ENCODE results near the gene VAPA.

Gene VAPA

DNA sequence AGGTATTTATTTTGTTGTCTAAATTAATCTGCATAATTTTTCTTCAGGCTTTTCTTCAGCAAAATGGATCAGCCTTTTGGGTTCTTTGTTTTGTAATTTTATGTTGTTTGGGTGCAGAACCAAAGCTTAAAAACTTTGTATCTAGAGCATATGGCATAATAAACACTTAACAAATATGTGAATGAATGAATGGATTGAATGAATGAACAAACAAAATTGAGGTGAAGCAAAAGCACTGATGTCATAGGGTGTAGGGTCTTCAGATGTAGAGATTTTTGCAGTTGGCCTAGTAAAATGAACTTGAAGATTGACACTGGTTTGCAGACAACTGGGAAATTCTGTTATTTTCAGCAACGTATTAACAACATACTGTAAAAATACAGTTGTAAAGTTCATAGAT, 17.3 kb downstream of the VAPA start:
- H3F3A ChIP-seq (ENCODE audit: low read depth) = no peaks in the 10 kb centered on the region
- H3K9me2 ChIP-seq (replicated peaks; ENCODE audit: low read depth, low read length) = no peaks in the 10 kb centered on the region
- peaks cover 33% of the 10 kb centered on the region for H3K4me1 ChIP-seq (ENCODE audit: insufficient read depth, low read length, poor library complexity, severe bottlenecking)
- no peak overlapping the region for H2AFZ ChIP-seq (ENCODE audit: low read length)
- no peak overlapping the region for H3K9ac ChIP-seq (ENCODE audit: low read depth, low read length, poor library complexity, severe bottlenecking)
- no peaks in the 10 kb centered on the region for H3K9me3 ChIP-seq (ENCODE audit: insufficient read depth, low read depth, low read length)
- no peak overlapping the region for H3K4me3 ChIP-seq (ENCODE audit: low read length, poor library complexity, severe bottlenecking)
- H3K36me3 ChIP-seq (ENCODE audit: insufficient read depth, low read length) = peaks cover 35% of the 10 kb centered on the region
- H3K79me2 ChIP-seq (ENCODE audit: insufficient read depth, low read length) = peaks cover 93% of the 10 kb centered on the region
- no peak overlapping the region for H3K4me2 ChIP-seq (ENCODE audit: low read depth, low read length, poor library complexity, severe bottlenecking)
- no peak for TF ChIP-seq EZH2phosphoT487 (IDR thresholded peaks at IDR 0.05; ENCODE audit: borderline replicate concordance)
- TF ChIP-seq, protein P1, sequence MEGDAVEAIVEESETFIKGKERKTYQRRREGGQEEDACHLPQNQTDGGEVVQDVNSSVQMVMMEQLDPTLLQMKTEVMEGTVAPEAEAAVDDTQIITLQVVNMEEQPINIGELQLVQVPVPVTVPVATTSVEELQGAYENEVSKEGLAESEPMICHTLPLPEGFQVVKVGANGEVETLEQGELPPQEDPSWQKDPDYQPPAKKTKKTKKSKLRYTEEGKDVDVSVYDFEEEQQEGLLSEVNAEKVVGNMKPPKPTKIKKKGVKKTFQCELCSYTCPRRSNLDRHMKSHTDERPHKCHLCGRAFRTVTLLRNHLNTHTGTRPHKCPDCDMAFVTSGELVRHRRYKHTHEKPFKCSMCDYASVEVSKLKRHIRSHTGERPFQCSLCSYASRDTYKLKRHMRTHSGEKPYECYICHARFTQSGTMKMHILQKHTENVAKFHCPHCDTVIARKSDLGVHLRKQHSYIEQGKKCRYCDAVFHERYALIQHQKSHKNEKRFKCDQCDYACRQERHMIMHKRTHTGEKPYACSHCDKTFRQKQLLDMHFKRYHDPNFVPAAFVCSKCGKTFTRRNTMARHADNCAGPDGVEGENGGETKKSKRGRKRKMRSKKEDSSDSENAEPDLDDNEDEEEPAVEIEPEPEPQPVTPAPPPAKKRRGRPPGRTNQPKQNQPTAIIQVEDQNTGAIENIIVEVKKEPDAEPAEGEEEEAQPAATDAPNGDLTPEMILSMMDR (conservative IDR thresholded peaks at IDR 0.05; ENCODE audit: low read length) = no peak
- peaks cover 95% of the 10 kb centered on the region for H4K20me1 ChIP-seq (ENCODE audit: insufficient read depth, low read length, poor library complexity, severe bottlenecking)
- H3K27me3 ChIP-seq (ENCODE audit: insufficient read depth, low read length, poor library complexity, severe bottlenecking) = no peaks in the 10 kb centered on the region

DNA sequence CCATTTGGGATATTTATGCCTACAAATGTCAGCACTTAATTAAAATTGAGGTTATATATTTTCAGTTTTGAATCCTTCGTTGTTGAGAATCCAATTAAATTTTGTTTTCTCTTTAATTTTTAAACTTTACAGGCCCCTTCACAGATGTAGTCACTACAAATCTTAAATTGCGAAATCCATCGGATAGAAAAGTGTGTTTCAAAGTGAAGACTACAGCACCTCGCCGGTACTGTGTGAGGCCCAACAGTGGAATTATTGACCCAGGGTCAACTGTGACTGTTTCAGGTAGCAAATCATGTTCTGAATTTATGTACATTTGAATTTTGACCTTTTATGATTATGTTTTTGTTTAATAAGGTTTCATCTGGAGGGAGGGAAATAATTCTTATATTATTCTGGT, 17.9 kb downstream of the VAPA start:
- H3K9me3 ChIP-seq (ENCODE audit: insufficient read depth, low read depth, low read length) = no peaks in the 10 kb centered on the region
- no peaks in the 10 kb centered on the region for H3K9me2 ChIP-seq (replicated peaks; ENCODE audit: low read depth, low read length)
- no peak overlapping the region for H3K4me3 ChIP-seq (ENCODE audit: low read length, poor library complexity, severe bottlenecking)
- H3K4me2 ChIP-seq (ENCODE audit: low read depth, low read length, poor library complexity, severe bottlenecking) = no peak overlapping the region
- H3F3A ChIP-seq (ENCODE audit: low read depth) = no peaks in the 10 kb centered on the region
- peaks cover 39% of the 10 kb centered on the region for H3K36me3 ChIP-seq (ENCODE audit: insufficient read depth, low read length)
- no peaks in the 10 kb centered on the region for H3K27me3 ChIP-seq (ENCODE audit: insufficient read depth, low read length, poor library complexity, severe bottlenecking)
- peaks cover 91% of the 10 kb centered on the region for H4K20me1 ChIP-seq (ENCODE audit: insufficient read depth, low read length, poor library complexity, severe bottlenecking)
- no peak for TF ChIP-seq EZH2phosphoT487 (IDR thresholded peaks at IDR 0.05; ENCODE audit: borderline replicate concordance)
- TF ChIP-seq, protein P1 (conservative IDR thresholded peaks at IDR 0.05; ENCODE audit: low read length) = no peak
- no peak overlapping the region for H3K9ac ChIP-seq (ENCODE audit: low read depth, low read length, poor library complexity, severe bottlenecking)
- peaks cover 28% of the 10 kb centered on the region for H3K4me1 ChIP-seq (ENCODE audit: insufficient read depth, low read length, poor library complexity, severe bottlenecking)
- no peak overlapping the region for H2AFZ ChIP-seq (ENCODE audit: low read length)
- peaks cover 93% of the 10 kb centered on the region for H3K79me2 ChIP-seq (ENCODE audit: insufficient read depth, low read length)

- Histone ChIP-seq H2AFZ (ENCODE audit: low read length) (no peak overlapping the region), H3K4me3 (ENCODE audit: low read length, poor library complexity, severe bottlenecking) (no peak overlapping the region), H3K9me2 (replicated peaks; ENCODE audit: low read depth, low read length) (no peaks in the 10 kb centered on the region), H3K9ac (ENCODE audit: low read depth, low read length, poor library complexity, severe bottlenecking) (no peak overlapping the region), H4K20me1 (ENCODE audit: insufficient read depth, low read length, poor library complexity, severe bottlenecking) (peaks cover 87% of the 10 kb centered on the region), H3K4me1 (ENCODE audit: insufficient read depth, low read length, poor library complexity, severe bottlenecking) (peaks cover 6% of the 10 kb centered on the region), H3K79me2 (ENCODE audit: insufficient read depth, low read length) (peaks cover 81% of the 10 kb centered on the region), H3K27me3 (ENCODE audit: insufficient read depth, low read length, poor library complexity, severe bottlenecking) (no peaks in the 10 kb centered on the region), H3K9me3 (ENCODE audit: insufficient read depth, low read depth, low read length) (no peaks in the 10 kb centered on the region), H3K4me2 (ENCODE audit: low read depth, low read length, poor library complexity, severe bottlenecking) (no peak overlapping the region), H3K36me3 (ENCODE audit: insufficient read depth, low read length) (peaks cover 61% of the 10 kb centered on the region), H3F3A (ENCODE audit: low read depth) (no peaks in the 10 kb centered on the region)
- TF ChIP-seq, protein P1 (conservative IDR thresholded peaks at IDR 0.05; ENCODE audit: low read length) = no peak
- TF ChIP-seq EZH2phosphoT487 (IDR thresholded peaks at IDR 0.05; ENCODE audit: borderline replicate concordance) = no peak
Measured at GRCh38 chr18:9933865-9934264, 20.0 kb downstream of the VAPA start.

All from Loucy (cell line).